ENCODE data around the gene EPHA10.

Gene EPHA10

GRCh38 chr1:37719572-37720195 lies 45.2 kb downstream of the EPHA10 start:
- TF ChIP-seq CTCF (conservative IDR thresholded peaks at IDR 0.05; ENCODE audit: low read depth, low read length) = no peak
- H3K4me3 ChIP-seq (ENCODE audit: low read depth, low read length) = no peak overlapping the region
- DNase-seq (ENCODE audit: low read depth) = no peak

- no peak for TF ChIP-seq CTCF (conservative IDR thresholded peaks at IDR 0.05; ENCODE audit: low read depth, low read length)
- no peak overlapping the region for H3K4me3 ChIP-seq (ENCODE audit: low read depth, low read length)
- no peak for DNase-seq (ENCODE audit: low read depth)
Measured at GRCh38 chr1:37718901-37719571, 45.9 kb downstream of the EPHA10 start.

- no peak for DNase-seq (ENCODE audit: low read depth)
- H3K4me3 ChIP-seq (ENCODE audit: low read depth, low read length) = no peak overlapping the region
Measured at GRCh38 chr1:37718181-37718900, 46.6 kb downstream of the EPHA10 start.

DNA sequence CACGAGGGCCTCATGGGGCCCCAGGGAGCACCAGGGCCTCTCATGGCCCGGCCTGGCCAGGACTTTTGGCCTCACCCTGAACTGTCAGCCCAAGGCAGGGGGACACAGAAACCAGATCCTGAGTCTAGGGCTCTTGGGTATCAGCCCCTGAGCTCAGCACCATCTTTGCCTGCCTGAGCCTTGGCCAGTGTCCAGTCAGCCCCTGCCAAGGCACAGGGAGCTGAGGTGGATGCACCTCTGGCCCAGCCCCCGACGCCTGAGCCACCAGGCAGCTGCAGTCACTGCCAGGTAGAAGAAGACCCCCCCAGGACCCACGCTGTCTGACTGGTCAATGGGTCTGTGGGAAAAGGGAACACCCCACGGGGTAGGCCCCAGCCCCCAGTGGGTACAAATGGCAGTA lies 47.3 kb downstream of the EPHA10 start:
- no peak overlapping the region for H3K4me3 ChIP-seq (ENCODE audit: low read depth, low read length)
- DNase-seq (ENCODE audit: low read depth) = no peak
- no peak for TF ChIP-seq CTCF (conservative IDR thresholded peaks at IDR 0.05; ENCODE audit: low read depth, low read length)

More at GRCh38 chr1:37718181-37718900, 46.6 kb downstream of the EPHA10 start:
- no peak for TF ChIP-seq CTCF (conservative IDR thresholded peaks at IDR 0.05; ENCODE audit: low read depth, low read length)

- TF ChIP-seq CTCF (conservative IDR thresholded peaks at IDR 0.05; ENCODE audit: low read depth, low read length) = no peak
- no peak overlapping the region for H3K4me3 ChIP-seq (ENCODE audit: low read depth, low read length)
- DNase-seq (ENCODE audit: low read depth) = no peak
Measured at GRCh38 chr1:37716321-37716720, 48.6 kb downstream of the EPHA10 start.

DNA sequence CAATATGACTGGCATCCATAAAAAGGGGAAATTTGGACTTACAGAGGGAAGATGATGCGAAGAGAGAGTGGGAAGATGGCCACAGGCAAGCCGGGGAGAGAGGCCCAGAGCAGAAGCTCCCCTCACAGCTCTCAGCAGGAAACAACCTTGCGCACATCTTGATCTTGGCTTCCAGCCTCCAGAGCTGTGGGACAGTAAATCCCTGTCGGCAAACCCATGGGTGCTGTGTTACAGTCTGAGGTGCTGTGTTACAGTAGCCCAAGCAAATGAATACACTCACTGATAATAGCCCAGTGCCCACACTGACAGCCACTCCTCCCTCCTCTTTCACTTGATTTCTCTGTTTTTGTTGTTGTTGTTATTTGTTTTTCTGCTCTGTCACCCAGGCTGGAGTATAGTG lies 50.2 kb downstream of the EPHA10 start:
- DNase-seq (ENCODE audit: low read depth) = no peak
- TF ChIP-seq CTCF (conservative IDR thresholded peaks at IDR 0.05; ENCODE audit: low read depth, low read length) = no peak
- H3K4me3 ChIP-seq (ENCODE audit: low read depth, low read length) = no peak overlapping the region

All from choroid plexus epithelial cell (primary cell).